ENCODE results near the gene PHLDB3.

- TF ChIP-seq HDAC2 (IDR thresholded peaks at IDR 0.05) (no peak), CTCF (IDR thresholded peaks at IDR 0.05) (no peak), JUN (IDR thresholded peaks at IDR 0.05) (no peak), RNF2 (IDR thresholded peaks at IDR 0.05; ENCODE audit: borderline replicate concordance, low read depth) (no peak), EP300 (IDR thresholded peaks at IDR 0.05) (no peak), REST (IDR thresholded peaks at IDR 0.05) (no peak), MAFK (IDR thresholded peaks at IDR 0.05; ENCODE audit: partially characterized antibody) (no peak), POLR2AphosphoS2 (conservative IDR thresholded peaks at IDR 0.05; ENCODE audit: low read length) (no peak), USF2 (IDR thresholded peaks at IDR 0.05) (no peak), TP53 (CRISPR knock-in tag; IDR thresholded peaks at IDR 0.05) (no peak), CBX8 (IDR thresholded peaks at IDR 0.05) (no peak), POLR2A (IDR thresholded peaks at IDR 0.05; ENCODE audit: low read length) (no peak), HOXB13 (CRISPR knock-in tag; IDR thresholded peaks at IDR 0.05; ENCODE audit: low read depth) (no peak), CHD2 (IDR thresholded peaks at IDR 0.05; ENCODE audit: low read length, partially characterized antibody) (no peak)
Observed at GRCh38 chr19:43499042-43499441, 5.5 kb downstream of the PHLDB3 start.
